ENCODE results near the gene TMCC2.
"Not testable (repeated sequence)": the region's sequence is repeated elsewhere in the genome, so short reads cannot be mapped to it uniquely, and the experiment has no call there.

TMCC2 gene

GRCh38 chr1:205261946-205262691 is 34.4 kb downstream of the TMCC2 start:
- DNase-seq, result no peak

GRCh38 chr1:205262731-205263171 is 35.0 kb downstream of the TMCC2 start:
- no peak for DNase-seq

- DNase-seq, result no peak
Observed at GRCh38 chr1:205263580-205264190, 35.9 kb downstream of the TMCC2 start.

GRCh38 chr1:205266611-205267305 is 39.0 kb downstream of the TMCC2 start:
- no peak for DNase-seq

GRCh38 chr1:205267306-205267902 is 39.7 kb downstream of the TMCC2 start:
- no peak for DNase-seq

GRCh38 chr1:205268846-205269680 is 41.3 kb downstream of the TMCC2 start:
- DNase-seq, result no peak

- no peak for DNase-seq
Observed at GRCh38 chr1:205269711-205270110, 42.0 kb downstream of the TMCC2 start.

- DNase-seq, result no peak
Observed at GRCh38 chr1:205270271-205270670, 42.5 kb downstream of the TMCC2 start.

GRCh38 chr1:205270764-205271163 is 43.0 kb downstream of the TMCC2 start:
- no peak for DNase-seq

- DNase-seq, result no peak
Observed at GRCh38 chr1:205271277-205271676, 43.5 kb downstream of the TMCC2 start.

- DNase-seq, result no peak
Observed at GRCh38 chr1:205271745-205272144, 44.0 kb downstream of the TMCC2 start.

- DNase-seq, result no peak
Observed at GRCh38 chr1:205272536-205272935, 44.8 kb downstream of the TMCC2 start.

GRCh38 chr1:205273551-205273982 is 45.8 kb downstream of the TMCC2 start:
- DNase-seq, result peak; percentile 69 to 86 (median 80)

- peak in 1 of 6 experiments; percentile 49 for DNase-seq
Observed at GRCh38 chr1:205274041-205274691, 46.4 kb downstream of the TMCC2 start.

GRCh38 chr1:205275133-205275532 is 47.4 kb downstream of the TMCC2 start:
- peak in 5 of 6 experiments; percentile 24 to 77 (median 69) for DNase-seq

GRCh38 chr1:205275916-205276688 is 48.4 kb downstream of the TMCC2 start:
- no peak for DNase-seq

- no peak for DNase-seq
Observed at GRCh38 chr1:205276689-205277065, 48.9 kb downstream of the TMCC2 start.

GRCh38 chr1:205279986-205280385 is 52.2 kb downstream of the TMCC2 start:
- peak in 2 of 6 experiments; percentile 12 to 21 for DNase-seq

- not testable (repeated sequence) for DNase-seq
Observed at GRCh38 chr1:205280666-205281395, 53.1 kb downstream of the TMCC2 start.
